LNCAP (cell line): ENCODE measurements around the gene CETP.

ENCODE experiments used
- CTCF ChIP-seq: fragments of 450-650 bp; IDR thresholded peaks from 2 replicates; pipeline ENCODE4 v1.5.1; 2017; ENCODE audit warnings: mild to moderate bottlenecking

CETP gene

GRCh38 chr16:56988948-56989945 is 27.5 kb downstream of the CETP start, which contains the start of gene NLRC5:
Gene NLRC5, plus strand, starts transcription at chr16:56989557. Its CDS starts 31,156 bp downstream, at chr16:57020713.
- TF ChIP-seq CTCF = no peak

GRCh38 chr16:56989988-56990387 is 28.2 kb downstream of the CETP start:
- TF ChIP-seq CTCF = no peak

- TF ChIP-seq CTCF = no peak
These were observed 28.9 kb downstream of the CETP start for GRCh38 chr16:56990407-56991286.

GRCh38 chr16:56993204-56993603 is 31.5 kb downstream of the CETP start:
- TF ChIP-seq CTCF = no peak

- TF ChIP-seq CTCF = no peak
These were observed 32.6 kb downstream of the CETP start for GRCh38 chr16:56994311-56994710.

GRCh38 chr16:56995136-56995805 is 33.5 kb downstream of the CETP start:
- no peak for TF ChIP-seq CTCF

GRCh38 chr16:56997264-56997663 is 35.5 kb downstream of the CETP start:
- TF ChIP-seq CTCF = no peak
